Activated CD4-positive, alpha-beta memory T cell treated with anti-CD3 and anti-CD28 coated beads for 36 hours (primary cell): ENCODE measurements around the gene CENPV. TPM values are rescaled to one million over a fixed set of nuclear protein-coding genes. Genes with fewer than 3 reads are reported as not detected.

Source experiments
- CTCF ChIA-PET: fragments of 350-600 bp; sonication (Branson Sonifier 250); formaldehyde crosslinking; loops from one replicate; lab custom pipeline; 2021; ENCODE audit warnings: antibody characterized with exemption, inconsistent platforms; lab: Charles Lee
- POLR2A ChIA-PET: fragments of 350-600 bp; sonication (Branson Sonifier 250); formaldehyde crosslinking; loops from one replicate; lab custom pipeline; 2021; ENCODE audit warnings: antibody characterized with exemption; lab: Charles Lee
- DNase-seq: peaks from one replicate; pipeline ENCODE4 v3.0.0-alpha.2; 2020
- H3K27ac Mint-ChIP-seq: one replicate; pipeline ENCODE4 v1.8.0; 2021; ENCODE audit warnings: mixed read lengths
- H3K27me3 Mint-ChIP-seq: one replicate; pipeline ENCODE4 v1.8.0; 2021; ENCODE audit warnings: mixed read lengths
- H3K36me3 Mint-ChIP-seq: one replicate; pipeline ENCODE4 v1.8.0; 2021; ENCODE audit warnings: mixed read lengths
- H3K4me1 Mint-ChIP-seq: one replicate; pipeline ENCODE4 v1.8.0; 2021; ENCODE audit warnings: low read depth, mixed read lengths
- H3K4me3 Mint-ChIP-seq: one replicate; pipeline ENCODE4 v1.8.0; 2021; ENCODE audit warnings: mild to moderate bottlenecking, mixed read lengths
- H3K9me3 Mint-ChIP-seq: one replicate; pipeline ENCODE4 v1.8.0; 2021; ENCODE audit warnings: mixed read lengths
- intact Hi-C: fragments of 100-400 bp; cut with micrococcal nuclease; formaldehyde crosslinking; loops from one replicate; pipeline ENCODE4 v1.15.1; 2023
- total RNA-seq, 2 experiments: library from RNA; stranded (reverse); gene quantifications; one replicate each; pipeline ENCODE4 v1.2.3, GENCODE V29; 2021

The CENPV gene
- total RNA-seq, 2 experiments from 2014 or later, result 43.0 to 44.2 TPM

- Mint-ChIP-seq H3K9me3 (no peaks in the 10 kb centered on the region), H3K27ac (no peak overlapping the region), H3K4me3 (no peak overlapping the region), H3K27me3 (no peaks in the 10 kb centered on the region), H3K4me1 (peaks cover 12% of the 10 kb centered on the region), H3K36me3 (no peaks in the 10 kb centered on the region)
- POLR2A ChIA-PET, result no interaction called here
- CTCF ChIA-PET, result interaction anchor here (0.6 kb wide), 1 partner anchor 529 kb away, joined by 3 read pairs; no protein-coding TSS in a partner anchor
- DNase-seq, result no peak
- intact Hi-C loops, result no loop called here
These were observed 5.1 kb upstream of the CENPV start for GRCh38 chr17:16358394-16358793.

- Mint-ChIP-seq H3K27ac (no peak overlapping the region), H3K4me1 (peaks cover 20% of the 10 kb centered on the region), H3K9me3 (no peaks in the 10 kb centered on the region), H3K27me3 (no peaks in the 10 kb centered on the region), H3K4me3 (no peak overlapping the region), H3K36me3 (peaks cover 2% of the 10 kb centered on the region)
- DNase-seq, result no peak
- intact Hi-C loops, result no loop called here
- CTCF ChIA-PET, result interaction anchor here (1.1 to 2.0 kb wide), 2 partner anchors 9 to 84 kb away, joined by 3 to 10 read pairs; no protein-coding TSS in a partner anchor
- POLR2A ChIA-PET, result no interaction called here
These were observed 1.3 kb upstream of the CENPV start for GRCh38 chr17:16354585-16354984.

DNA sequence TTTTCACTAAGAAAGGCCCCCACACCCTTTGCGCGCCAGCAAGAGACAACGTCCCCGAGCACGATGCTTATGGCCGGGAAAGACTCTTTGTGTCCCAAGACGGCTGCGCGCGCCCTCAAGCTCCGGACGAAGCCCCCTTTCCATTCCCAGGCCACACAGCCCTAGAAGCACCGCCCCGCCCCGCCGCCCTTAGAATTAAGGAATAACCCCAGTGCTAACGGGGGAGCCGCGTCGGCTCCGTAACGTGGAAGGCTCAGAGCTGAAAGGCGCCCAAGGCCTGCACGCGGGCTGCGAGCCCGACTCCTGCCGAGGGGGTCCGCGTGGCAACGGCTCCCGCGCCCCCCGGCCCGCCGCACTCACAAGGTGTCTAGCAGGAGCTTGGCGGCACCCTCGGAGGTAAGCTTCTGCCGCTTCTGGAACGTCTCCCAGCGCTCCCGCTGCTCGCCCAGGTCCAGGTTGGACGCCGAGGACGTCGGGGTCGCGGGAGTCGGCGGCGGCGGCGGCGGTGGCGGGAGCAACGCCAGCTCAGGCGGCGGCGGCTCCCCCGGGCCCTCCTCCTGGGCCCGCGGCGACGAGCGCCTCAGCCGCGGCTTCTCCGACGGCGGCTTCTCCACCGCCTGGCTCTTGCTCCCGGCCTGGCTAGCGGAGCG is 477 bp downstream of the CENPV start:
- Mint-ChIP-seq H3K9me3 (no peaks in the 10 kb centered on the region), H3K4me3 (peak overlapping the region; percentile 87), H3K36me3 (peaks cover 4% of the 10 kb centered on the region), H3K4me1 (peaks cover 22% of the 10 kb centered on the region), H3K27me3 (no peaks in the 10 kb centered on the region), H3K27ac (peak overlapping the region; percentile 28)
- intact Hi-C loops, result loop anchor here (1.0 to 2.0 kb wide), 3 partner anchors 66 to 232 kb away; no protein-coding TSS in a partner anchor
- POLR2A ChIA-PET, result interaction anchor here (0.7 to 2.0 kb wide), 9 partner anchors 13 to 92 kb away, joined by 3 to 9 read pairs (median 5); partner anchors contain the start of genes TRPV2 and UBB
- peak; percentile 37 for DNase-seq
- CTCF ChIA-PET, result interaction anchor here (0.8 to 3.4 kb wide), 22 partner anchors 9 to 324 kb away, joined by 3 to 55 read pairs (median 4); partner anchors contain the start of genes NCOR1, TRPV2 and UBB

DNA sequence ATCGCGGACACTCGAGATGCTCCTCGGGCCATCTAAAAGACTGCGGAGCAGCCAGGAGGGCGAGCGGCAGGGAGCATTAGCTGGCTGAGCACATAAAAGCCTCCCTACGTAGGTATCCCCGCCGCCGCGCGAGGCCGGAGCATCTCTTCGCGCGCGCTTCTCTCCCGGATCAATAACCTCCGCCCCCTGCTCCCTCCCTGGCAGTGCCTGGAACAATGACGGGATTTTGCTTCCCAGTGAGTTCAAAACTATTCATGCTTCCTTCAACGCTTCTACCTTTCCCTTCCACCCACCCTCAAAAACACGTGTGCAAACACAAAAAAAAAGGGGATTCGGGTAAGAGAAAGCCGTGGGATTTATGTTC is 984 bp downstream of the CENPV start:
- Mint-ChIP-seq H3K4me3 (peak overlapping the region; percentile 87), H3K9me3 (no peaks in the 10 kb centered on the region), H3K4me1 (peaks cover 22% of the 10 kb centered on the region), H3K27me3 (no peaks in the 10 kb centered on the region), H3K36me3 (peaks cover 7% of the 10 kb centered on the region), H3K27ac (peak overlapping the region; percentile 28)
- ChIA-PET CTCF (interaction anchor here (0.8 to 3.4 kb wide), 13 partner anchors 12 to 324 kb away, joined by 3 to 55 read pairs (median 4); partner anchors contain the start of genes NCOR1 and TRPV2), POLR2A (interaction anchor here (1.1 to 2.0 kb wide), 7 partner anchors 13 to 91 kb away, joined by 3 to 9 read pairs (median 5); partner anchors contain the start of genes TRPV2 and UBB)
- DNase-seq, result peak; percentile 48
- intact Hi-C loops, result loop anchor here (2.0 kb wide), 2 partner anchors 87 to 233 kb away; no protein-coding TSS in a partner anchor

- intact Hi-C loops, result loop anchor here (2.0 kb wide), 2 partner anchors 87 to 233 kb away; no protein-coding TSS in a partner anchor
- Mint-ChIP-seq H3K36me3 (peaks cover 7% of the 10 kb centered on the region), H3K4me1 (peaks cover 22% of the 10 kb centered on the region), H3K27ac (no peak overlapping the region), H3K27me3 (no peaks in the 10 kb centered on the region), H3K4me3 (peak overlapping the region; percentile 87), H3K9me3 (no peaks in the 10 kb centered on the region)
- DNase-seq, result no peak
- CTCF ChIA-PET, result interaction anchor here (0.9 to 3.4 kb wide), 6 partner anchors 13 to 237 kb away, joined by 3 to 55 read pairs (median 4); partner anchors contain the start of gene TRPV2
- POLR2A ChIA-PET, result no interaction called here
These were observed 1.4 kb downstream of the CENPV start for GRCh38 chr17:16351831-16352230.

DNA sequence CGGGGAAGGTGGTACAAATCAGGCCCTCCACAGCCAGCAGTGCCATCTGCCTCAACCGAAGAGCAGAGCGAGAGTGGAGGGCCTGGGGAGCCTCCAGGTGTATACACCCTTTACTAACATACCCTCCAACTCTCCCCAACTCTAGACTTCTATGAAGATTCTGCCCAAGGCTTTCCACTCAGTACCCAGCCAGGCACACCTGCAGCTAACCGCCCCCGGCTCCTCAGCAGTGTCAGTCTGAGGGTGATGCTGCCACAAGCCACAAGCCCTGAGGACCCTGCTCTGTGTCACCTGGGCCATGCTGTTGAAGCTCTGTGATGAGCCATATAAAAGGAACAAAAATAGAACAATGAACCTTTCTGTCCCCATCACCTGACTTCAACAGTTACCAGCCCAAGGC is 3.8 kb downstream of the CENPV start:
- Mint-ChIP-seq H3K4me1 (peaks cover 22% of the 10 kb centered on the region), H3K9me3 (no peaks in the 10 kb centered on the region), H3K27ac (no peak overlapping the region), H3K27me3 (no peaks in the 10 kb centered on the region), H3K4me3 (no peak overlapping the region), H3K36me3 (peaks cover 8% of the 10 kb centered on the region)
- DNase-seq, result no peak
- ChIA-PET POLR2A (interaction anchor here (0.6 kb wide), 1 partner anchor 102 kb away, joined by 5 read pairs; no protein-coding TSS in a partner anchor), CTCF (interaction anchor here (4.8 kb wide), 1 partner anchor 14 kb away, joined by 20 read pairs; no protein-coding TSS in a partner anchor)
- intact Hi-C loops, result no loop called here

- CTCF ChIA-PET, result interaction anchor here (4.8 kb wide), 1 partner anchor 15 kb away, joined by 20 read pairs; no protein-coding TSS in a partner anchor
- intact Hi-C loops, result no loop called here
These were observed 4.7 kb downstream of the CENPV start for GRCh38 chr17:16348586-16348985.

DNA sequence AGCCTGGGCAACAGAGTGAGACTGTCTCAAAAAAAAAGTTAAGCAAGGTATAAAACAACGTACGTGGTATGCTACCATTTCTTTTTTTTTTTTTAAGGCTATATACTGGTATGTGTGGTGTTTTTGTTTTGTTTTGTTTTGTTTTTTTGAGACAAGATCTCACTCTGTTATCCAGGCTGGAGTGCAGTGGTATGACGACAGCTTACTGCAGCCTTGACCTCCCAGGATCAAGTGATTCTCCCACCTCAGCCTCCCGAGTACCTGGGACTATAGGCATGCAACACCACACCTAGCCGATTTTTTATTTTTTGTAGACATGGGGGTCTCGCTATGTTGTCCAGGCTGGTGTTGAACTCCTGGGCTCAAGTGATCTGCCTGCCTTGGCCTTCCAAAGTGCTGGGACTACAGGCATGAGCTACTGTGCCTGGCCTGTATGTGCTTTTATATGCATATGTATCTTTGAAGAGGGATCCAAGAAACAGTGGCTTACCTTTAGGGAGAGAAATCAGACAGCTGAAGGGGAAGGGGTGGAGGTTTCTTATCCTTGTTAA is 6.5 kb downstream of the CENPV start:
- Mint-ChIP-seq H3K4me1 (peaks cover 10% of the 10 kb centered on the region), H3K27ac (no peak overlapping the region), H3K27me3 (no peaks in the 10 kb centered on the region), H3K9me3 (no peaks in the 10 kb centered on the region), H3K4me3 (no peak overlapping the region), H3K36me3 (peaks cover 21% of the 10 kb centered on the region)
- POLR2A ChIA-PET, result no interaction called here
- intact Hi-C loops, result no loop called here
- no peak for DNase-seq
- CTCF ChIA-PET, result interaction anchor here (4.8 kb wide), 1 partner anchor 17 kb away, joined by 20 read pairs; no protein-coding TSS in a partner anchor

More at GRCh38 chr17:16348586-16348985, 4.7 kb downstream of the CENPV start:
- Mint-ChIP-seq H3K27me3 (no peaks in the 10 kb centered on the region), H3K4me1 (peaks cover 17% of the 10 kb centered on the region), H3K9me3 (no peaks in the 10 kb centered on the region), H3K27ac (no peak overlapping the region), H3K4me3 (no peak overlapping the region), H3K36me3 (peaks cover 14% of the 10 kb centered on the region)
- POLR2A ChIA-PET, result no interaction called here
- no peak for DNase-seq

DNA sequence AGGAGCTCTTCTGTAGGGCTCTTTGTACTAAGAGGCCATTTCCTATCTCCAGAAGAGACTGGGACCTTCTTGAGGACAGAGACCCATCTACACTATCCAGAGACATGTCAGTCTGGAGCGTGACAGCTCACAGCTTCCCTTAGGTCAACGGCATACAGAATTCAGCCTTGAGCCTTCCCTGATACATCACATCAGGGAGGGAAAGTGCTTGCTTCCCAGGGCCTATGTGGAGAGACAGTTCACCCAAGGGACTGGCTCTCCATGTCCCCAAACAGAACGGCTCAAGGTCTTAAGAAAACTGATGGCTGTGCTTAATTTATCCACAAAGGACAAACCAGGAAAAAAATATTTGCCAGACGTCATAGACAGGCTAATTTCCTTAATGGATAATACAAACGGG is 7.7 kb downstream of the CENPV start:
- CTCF ChIA-PET, result interaction anchor here (4.8 kb wide), 1 partner anchor 18 kb away, joined by 20 read pairs; no protein-coding TSS in a partner anchor
- Mint-ChIP-seq H3K27me3 (no peaks in the 10 kb centered on the region), H3K4me1 (peaks cover 4% of the 10 kb centered on the region), H3K36me3 (peaks cover 21% of the 10 kb centered on the region), H3K27ac (no peak overlapping the region), H3K9me3 (no peaks in the 10 kb centered on the region), H3K4me3 (no peak overlapping the region)
- no peak for DNase-seq
- POLR2A ChIA-PET, result no interaction called here
- intact Hi-C loops, result no loop called here

DNA sequence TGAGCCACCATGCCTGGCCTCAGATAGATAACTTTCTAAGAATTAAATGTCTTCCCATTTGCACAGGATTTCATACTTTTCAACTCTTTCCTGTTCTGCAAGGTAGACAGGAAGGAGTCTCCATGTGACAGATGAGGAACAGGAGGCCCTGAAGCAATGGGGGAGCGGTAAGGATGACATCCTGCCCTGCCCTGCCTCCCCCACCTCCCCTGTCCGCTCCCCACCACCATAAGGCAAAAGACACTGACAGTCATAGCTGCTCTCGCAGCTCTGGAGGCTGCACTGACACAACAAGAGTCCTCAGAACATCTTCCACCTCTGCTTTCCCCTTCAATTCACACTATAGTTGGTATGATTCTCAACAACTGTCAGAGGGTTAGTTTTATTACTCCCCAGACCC is 9.7 kb downstream of the CENPV start:
- Mint-ChIP-seq H3K4me1 (no peaks in the 10 kb centered on the region), H3K27me3 (no peaks in the 10 kb centered on the region), H3K9me3 (no peaks in the 10 kb centered on the region), H3K4me3 (no peak overlapping the region), H3K36me3 (peaks cover 17% of the 10 kb centered on the region), H3K27ac (no peak overlapping the region)
- no peak for DNase-seq
- ChIA-PET POLR2A (no interaction called here), CTCF (no interaction called here)
- intact Hi-C loops, result no loop called here

DNA sequence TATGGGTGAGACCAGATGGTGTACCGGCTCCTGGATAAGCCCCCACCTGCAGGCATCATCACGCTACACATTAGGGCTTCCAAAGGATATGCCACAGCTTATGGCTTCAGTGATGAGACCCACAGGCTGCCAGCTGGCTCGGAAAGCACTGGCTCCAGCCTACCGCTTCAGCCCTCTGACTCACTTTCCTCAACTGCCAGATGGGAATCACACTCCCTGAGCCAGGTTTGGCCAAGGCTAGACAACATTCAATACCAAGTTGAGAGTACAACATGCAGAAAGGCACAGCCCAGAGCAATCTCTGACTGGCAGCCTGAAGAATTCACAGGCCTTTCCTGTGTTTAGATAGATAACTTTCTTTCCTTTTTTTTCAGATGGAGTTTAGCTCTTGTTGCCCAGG is 10.3 kb downstream of the CENPV start:
- Mint-ChIP-seq H3K27me3 (no peaks in the 10 kb centered on the region), H3K9me3 (no peaks in the 10 kb centered on the region), H3K4me3 (no peak overlapping the region), H3K36me3 (peaks cover 17% of the 10 kb centered on the region), H3K4me1 (no peaks in the 10 kb centered on the region), H3K27ac (no peak overlapping the region)
- POLR2A ChIA-PET, result no interaction called here
- intact Hi-C loops, result no loop called here
- CTCF ChIA-PET, result no interaction called here
- DNase-seq, result no peak

- Mint-ChIP-seq H3K4me3 (no peak overlapping the region), H3K27ac (no peak overlapping the region)
- POLR2A ChIA-PET, result no interaction called here
These were observed 13.3 kb downstream of the CENPV start for GRCh38 chr17:16339959-16340358.

More at GRCh38 chr17:16339959-16340358, 13.3 kb downstream of the CENPV start:
- intact Hi-C loops, result no loop called here
- CTCF ChIA-PET, result no interaction called here
- Mint-ChIP-seq H3K9me3 (no peaks in the 10 kb centered on the region), H3K27me3 (no peaks in the 10 kb centered on the region), H3K36me3 (peaks cover 14% of the 10 kb centered on the region), H3K4me1 (no peaks in the 10 kb centered on the region)
- DNase-seq, result no peak
